Measurements from ENCODE around the gene SGMS1.

DNA sequence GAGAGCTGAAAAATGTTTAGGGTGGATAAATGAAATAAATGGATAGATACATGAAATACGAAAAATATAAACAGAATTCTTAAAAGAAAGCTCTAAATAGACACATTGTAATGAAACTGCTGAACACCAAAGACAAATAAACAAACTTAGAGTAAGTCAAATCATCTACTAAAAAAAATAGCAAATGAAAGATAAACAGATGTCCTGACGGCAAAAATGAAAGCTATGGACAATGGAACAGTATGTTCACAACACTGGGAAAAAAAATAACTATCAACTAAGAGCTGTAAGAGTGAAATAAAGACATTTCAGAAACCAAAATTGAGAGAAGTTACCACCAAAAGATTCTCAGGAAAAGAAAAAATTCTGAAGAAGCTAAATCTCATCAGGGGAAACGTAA lies 106.1 kb downstream of the SGMS1 start:
- no peak for TF ChIP-seq POLR2A (IDR thresholded peaks at IDR 0.05; ENCODE audit: low read length)
- no peak for TF ChIP-seq CHD2 (IDR thresholded peaks at IDR 0.05; ENCODE audit: low read length, partially characterized antibody)
- TF ChIP-seq, protein P1, sequence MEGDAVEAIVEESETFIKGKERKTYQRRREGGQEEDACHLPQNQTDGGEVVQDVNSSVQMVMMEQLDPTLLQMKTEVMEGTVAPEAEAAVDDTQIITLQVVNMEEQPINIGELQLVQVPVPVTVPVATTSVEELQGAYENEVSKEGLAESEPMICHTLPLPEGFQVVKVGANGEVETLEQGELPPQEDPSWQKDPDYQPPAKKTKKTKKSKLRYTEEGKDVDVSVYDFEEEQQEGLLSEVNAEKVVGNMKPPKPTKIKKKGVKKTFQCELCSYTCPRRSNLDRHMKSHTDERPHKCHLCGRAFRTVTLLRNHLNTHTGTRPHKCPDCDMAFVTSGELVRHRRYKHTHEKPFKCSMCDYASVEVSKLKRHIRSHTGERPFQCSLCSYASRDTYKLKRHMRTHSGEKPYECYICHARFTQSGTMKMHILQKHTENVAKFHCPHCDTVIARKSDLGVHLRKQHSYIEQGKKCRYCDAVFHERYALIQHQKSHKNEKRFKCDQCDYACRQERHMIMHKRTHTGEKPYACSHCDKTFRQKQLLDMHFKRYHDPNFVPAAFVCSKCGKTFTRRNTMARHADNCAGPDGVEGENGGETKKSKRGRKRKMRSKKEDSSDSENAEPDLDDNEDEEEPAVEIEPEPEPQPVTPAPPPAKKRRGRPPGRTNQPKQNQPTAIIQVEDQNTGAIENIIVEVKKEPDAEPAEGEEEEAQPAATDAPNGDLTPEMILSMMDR (IDR thresholded peaks at IDR 0.05): no peak
- TF ChIP-seq CBX8 (IDR thresholded peaks at IDR 0.05): no peak
- TF ChIP-seq CEBPB (IDR thresholded peaks at IDR 0.05): no peak
- no peak for TF ChIP-seq EP300 (IDR thresholded peaks at IDR 0.05)
- TF ChIP-seq HDAC2 (IDR thresholded peaks at IDR 0.05): no peak

Data from A549 (cell line).